Right ventricle myocardium inferior (tissue), 1 donor: ENCODE results near the gene RALA. TPM values are rescaled to one million over a fixed set of nuclear protein-coding genes. Genes with fewer than 3 reads are reported as not detected.

ENCODE experiments used
- ATAC-seq: fragments of 200-7000 bp; cut with Tn5 transposase; one replicate; pipeline ENCODE4 v1.9.1; 2020; ENCODE audit warnings: mild to moderate bottlenecking, moderate library complexity
- DNase-seq: peaks from one replicate; pipeline ENCODE4 v3.0.0; 2021; ENCODE audit errors: missing footprints
- intact Hi-C: fragments of 100-400 bp; cut with DNase I; formaldehyde crosslinking; loops from one replicate; pipeline ENCODE4 v1.11.0; 2022
- total RNA-seq: library from RNA; stranded (reverse); fragmentation: NEBNext Ultra II Directional; extraction: Animal tissue kit (Norgen Biotek cat#: 25700); gene quantifications from one replicate; pipeline ENCODE4 v1.2.1, GENCODE V29; 2021
- donor health status: DM: no; HTN: yes; CAD: no; lungs with severe emphysema.

RALA gene
- total RNA-seq, 1 donor from 2014 or later = 35.7 TPM

- intact Hi-C loops = no loop called here
- DNase-seq (peak; percentile 73), ATAC-seq (peak; percentile 80)
Measured at GRCh38 chr7:39609113-39609934, 14.0 kb upstream of the RALA start.

GRCh38 chr7:39609935-39610263 lies 13.5 kb upstream of the RALA start:
- ATAC-seq = peak; percentile 26
- intact Hi-C loops = no loop called here
- no peak for DNase-seq

- DNase-seq = no peak
- intact Hi-C loops = no loop called here
Measured at GRCh38 chr7:39613577-39613976, 9.8 kb upstream of the RALA start.

GRCh38 chr7:39614299-39614698 lies 9.1 kb upstream of the RALA start:
- intact Hi-C loops = no loop called here
- no peak for DNase-seq
- no peak for ATAC-seq

More at GRCh38 chr7:39613577-39613976, 9.8 kb upstream of the RALA start:
- no peak for ATAC-seq

- ATAC-seq = no peak
- intact Hi-C loops = no loop called here
Measured at GRCh38 chr7:39615350-39615975, 7.9 kb upstream of the RALA start.

GRCh38 chr7:39616138-39616537 lies 7.2 kb upstream of the RALA start:
- intact Hi-C loops = no loop called here
- ATAC-seq (no peak), DNase-seq (no peak)

More at GRCh38 chr7:39615350-39615975, 7.9 kb upstream of the RALA start:
- no peak for DNase-seq

GRCh38 chr7:39617005-39617404 lies 6.4 kb upstream of the RALA start:
- intact Hi-C loops = no loop called here
- DNase-seq (no peak), ATAC-seq (no peak)

- ATAC-seq (no peak), DNase-seq (no peak)
- intact Hi-C loops = no loop called here
Measured at GRCh38 chr7:39618868-39619267, 4.5 kb upstream of the RALA start.

GRCh38 chr7:39620486-39620885 lies 2.9 kb upstream of the RALA start:
- intact Hi-C loops = loop anchor here (5.0 kb wide), 3 partner anchors 38 to 327 kb away; no protein-coding TSS in a partner anchor
- DNase-seq (no peak), ATAC-seq (no peak)

- intact Hi-C loops = loop anchor here (5.0 kb wide), 3 partner anchors 39 to 326 kb away; no protein-coding TSS in a partner anchor
- ATAC-seq (no peak), DNase-seq (no peak)
Measured at GRCh38 chr7:39621261-39621660, 2.1 kb upstream of the RALA start.

GRCh38 chr7:39621784-39622411 lies 1.5 kb upstream of the RALA start:
- no peak for ATAC-seq
- intact Hi-C loops = loop anchor here (2.0 to 5.0 kb wide), 4 partner anchors 40 to 325 kb away; no protein-coding TSS in a partner anchor
- DNase-seq = no peak

- no peak for DNase-seq
- intact Hi-C loops = loop anchor here (2.0 to 5.0 kb wide), 4 partner anchors 40 to 325 kb away; no protein-coding TSS in a partner anchor
- ATAC-seq = no peak
Measured at GRCh38 chr7:39622609-39623008, 763 bp upstream of the RALA start.

- intact Hi-C loops = loop anchor here (2.0 to 5.0 kb wide), 4 partner anchors 42 to 323 kb away; no protein-coding TSS in a partner anchor
- DNase-seq (peak; percentile 72), ATAC-seq (peak; percentile 30)
Measured at GRCh38 chr7:39623732-39624441, 515 bp downstream of the RALA start.

- no peak for ATAC-seq
- intact Hi-C loops = loop anchor here (5.0 kb wide), 3 partner anchors 42 to 323 kb away; no protein-coding TSS in a partner anchor
- DNase-seq = no peak
Measured at GRCh38 chr7:39624442-39624807, 1.1 kb downstream of the RALA start.

GRCh38 chr7:39624935-39625694 lies 1.7 kb downstream of the RALA start:
- DNase-seq = no peak
- no peak for ATAC-seq
- intact Hi-C loops = loop anchor here (5.0 kb wide), 3 partner anchors 43 to 322 kb away; no protein-coding TSS in a partner anchor

- intact Hi-C loops = no loop called here
- DNase-seq (no peak), ATAC-seq (no peak)
Measured at GRCh38 chr7:39631736-39632308, 8.4 kb downstream of the RALA start.

- ATAC-seq = no peak
- DNase-seq = no peak
- intact Hi-C loops = no loop called here
Measured at GRCh38 chr7:39633563-39634477, 10.4 kb downstream of the RALA start.
